GM21723 (cell line): ENCODE measurements around the gene CCL8.
"Not testable (repeated sequence)": the region's sequence is repeated elsewhere in the genome, so short reads cannot be mapped to it uniquely, and the experiment has no call there.

Experiments used
- ATAC-seq: cut with Tn5 transposase; IDR thresholded peaks from one replicate; pipeline ENCODE4 v1.9.1; 2021; ENCODE audit warnings: mild to moderate bottlenecking, moderate library complexity; ENCODE audit not compliant: unreplicated experiment

The CCL8 gene

DNA sequence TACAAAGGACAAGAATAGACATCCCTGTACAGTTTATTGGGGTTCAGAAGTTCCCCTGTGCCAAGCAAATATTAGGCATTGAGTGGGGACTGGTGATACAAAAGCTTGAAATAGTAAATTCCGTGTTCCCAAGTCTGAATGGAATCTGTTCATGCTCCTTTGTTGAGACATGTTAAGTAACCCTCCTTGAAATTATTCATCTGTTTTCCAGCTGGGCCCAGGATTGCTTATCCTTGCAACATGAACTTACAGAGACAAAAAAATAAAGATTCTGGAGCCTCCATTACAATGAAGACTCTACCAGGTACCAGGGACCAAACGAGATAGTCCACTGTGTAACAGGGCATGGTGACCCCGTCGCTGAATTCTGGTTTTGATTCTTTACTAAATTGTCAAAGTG is 6.1 kb upstream of the CCL8 start:
- no peak for ATAC-seq

DNA sequence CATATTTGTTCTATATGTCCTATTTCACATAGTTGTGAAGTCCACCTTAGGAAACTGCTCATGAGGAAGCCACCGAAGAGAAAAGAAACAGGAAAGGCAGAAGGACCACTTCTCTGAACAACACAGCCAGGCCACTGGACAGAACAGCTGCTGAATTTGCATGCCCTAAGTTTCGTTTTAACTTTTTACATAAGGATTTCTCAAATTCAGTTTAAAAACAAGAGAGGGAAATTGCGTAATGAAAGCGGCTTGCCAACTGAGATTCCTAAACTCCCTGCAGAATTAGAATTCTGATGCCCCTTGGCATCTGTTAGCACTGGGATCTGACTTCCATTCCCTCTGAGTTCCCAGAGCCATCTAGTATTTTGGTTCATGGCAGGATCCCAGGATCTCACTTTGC is 5.0 kb upstream of the CCL8 start:
- no peak for ATAC-seq

DNA sequence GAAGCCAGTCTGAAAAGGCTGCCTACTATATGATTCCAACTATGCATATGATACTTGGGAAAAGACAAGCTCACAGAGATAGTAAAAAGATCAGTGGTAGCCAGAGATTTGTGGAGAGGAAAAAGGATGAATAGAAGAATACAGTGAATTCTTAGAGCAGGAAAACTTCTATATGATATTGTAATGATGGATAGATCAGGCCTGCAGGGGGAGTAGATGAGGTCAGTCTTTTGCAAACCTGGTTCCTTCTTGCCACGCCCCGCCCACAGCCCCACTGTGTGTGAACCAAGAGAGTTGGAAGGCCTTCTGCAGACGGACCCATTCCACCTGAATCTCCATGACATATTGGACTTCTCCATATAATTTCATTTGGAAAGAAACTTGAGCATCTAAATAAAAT is 761 bp upstream of the CCL8 start:
- ATAC-seq, result no peak

DNA sequence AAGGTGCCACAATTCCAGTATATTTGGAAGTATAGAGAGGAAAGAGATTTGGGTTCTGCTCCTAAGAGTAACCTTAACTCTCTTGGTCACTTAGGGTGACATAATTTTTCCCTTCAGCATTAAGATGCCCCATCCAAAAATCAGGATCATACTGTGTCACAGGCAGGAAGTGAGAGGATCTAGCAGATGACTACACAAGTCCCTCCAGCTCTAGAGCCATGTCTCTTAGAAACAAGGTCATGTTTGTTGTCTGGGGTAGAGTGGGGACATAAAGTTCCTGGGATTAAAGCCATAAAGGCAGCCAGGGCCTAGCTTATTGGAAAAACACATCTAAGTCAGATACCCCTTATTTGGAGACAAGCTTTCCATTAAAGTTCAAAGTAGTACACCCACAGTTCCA is 2.7 kb downstream of the CCL8 start:
- ATAC-seq, result no peak

DNA sequence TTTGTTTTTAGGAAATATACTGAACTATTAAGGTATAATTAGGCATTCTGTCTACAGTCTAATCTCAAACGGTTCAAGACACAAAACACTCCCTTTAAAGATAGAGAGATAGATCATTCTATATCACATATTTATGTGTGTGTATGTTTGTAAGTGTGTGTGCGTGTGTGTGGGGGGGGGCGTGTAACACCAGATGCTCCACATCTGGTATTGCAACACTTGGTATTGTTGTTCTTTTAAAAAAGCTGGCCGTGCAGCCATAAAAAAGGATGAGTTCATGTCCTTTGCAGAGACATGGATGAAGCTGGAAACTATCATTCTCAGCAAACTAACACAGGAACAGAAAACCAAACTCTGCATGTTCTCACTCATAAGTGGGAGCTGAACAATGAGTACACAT is 8.3 kb downstream of the CCL8 start:
- ATAC-seq, result not testable (repeated sequence)

DNA sequence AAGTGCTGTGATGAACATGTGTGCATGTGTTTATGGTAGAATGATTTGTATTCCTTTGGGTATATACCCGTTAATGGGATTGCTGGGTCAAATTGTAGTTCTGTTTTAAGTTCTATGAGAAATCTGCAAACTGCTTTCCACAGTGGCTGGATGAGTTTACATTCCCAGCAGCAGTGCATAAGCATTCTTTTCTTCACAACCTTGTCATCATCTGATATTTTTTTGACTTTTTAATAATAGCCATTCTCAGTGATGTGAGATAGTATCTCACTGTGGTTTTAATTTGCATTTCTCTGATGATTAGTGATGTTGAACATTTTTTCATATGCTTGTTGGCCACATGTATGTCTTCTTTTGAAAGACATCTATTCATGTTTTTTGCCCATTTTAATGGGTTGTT is 18.5 kb downstream of the CCL8 start:
- no peak for ATAC-seq

DNA sequence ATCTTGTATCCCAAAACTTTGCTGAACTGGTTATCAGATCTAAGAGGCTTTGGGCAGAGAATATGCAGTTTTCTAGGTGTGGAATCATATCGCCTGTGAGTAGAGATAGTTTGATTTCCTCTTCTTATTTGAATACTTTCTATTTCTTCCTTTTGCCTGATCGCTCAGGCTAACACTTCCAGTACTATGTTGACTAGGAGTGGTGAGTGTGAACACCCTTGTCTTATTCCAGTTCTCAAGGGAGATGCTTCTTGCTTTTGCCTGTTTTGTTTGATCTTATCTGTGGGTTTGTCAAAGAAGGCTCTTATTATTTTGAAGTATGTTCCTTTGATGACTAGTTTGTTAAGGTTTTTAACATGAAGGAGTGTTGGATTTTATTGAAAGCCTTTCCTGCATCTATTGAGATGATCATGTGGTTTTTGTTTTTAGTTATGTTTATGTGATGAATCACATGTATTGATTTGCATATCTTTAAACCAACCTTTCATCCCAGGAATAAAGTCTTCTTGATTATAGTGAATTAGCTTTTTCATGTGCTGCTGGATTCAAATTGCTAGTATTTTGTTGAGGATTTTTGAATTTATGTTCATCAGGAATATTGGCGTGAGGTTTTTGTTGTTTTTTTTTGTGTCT is 20.0 kb downstream of the CCL8 start:
- ATAC-seq, result no peak

DNA sequence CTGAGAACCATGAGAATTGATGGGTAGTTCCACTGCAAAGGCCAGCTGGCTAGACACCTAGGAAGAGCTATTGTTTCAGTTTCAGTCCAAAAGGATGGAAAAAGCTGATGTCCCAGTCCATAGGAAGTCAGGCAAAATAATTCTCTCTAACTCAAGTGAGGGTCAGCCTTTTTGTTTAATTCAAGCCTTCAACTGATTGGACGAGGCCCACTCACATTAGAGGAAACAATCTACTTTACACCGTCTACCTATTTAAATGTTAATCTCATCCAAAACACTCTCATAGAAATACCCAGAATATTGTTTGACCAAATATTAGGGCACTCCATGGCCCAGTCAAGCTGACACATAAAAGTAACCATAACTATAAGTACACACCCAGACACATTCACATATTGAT is 22.7 kb downstream of the CCL8 start:
- no peak for ATAC-seq

DNA sequence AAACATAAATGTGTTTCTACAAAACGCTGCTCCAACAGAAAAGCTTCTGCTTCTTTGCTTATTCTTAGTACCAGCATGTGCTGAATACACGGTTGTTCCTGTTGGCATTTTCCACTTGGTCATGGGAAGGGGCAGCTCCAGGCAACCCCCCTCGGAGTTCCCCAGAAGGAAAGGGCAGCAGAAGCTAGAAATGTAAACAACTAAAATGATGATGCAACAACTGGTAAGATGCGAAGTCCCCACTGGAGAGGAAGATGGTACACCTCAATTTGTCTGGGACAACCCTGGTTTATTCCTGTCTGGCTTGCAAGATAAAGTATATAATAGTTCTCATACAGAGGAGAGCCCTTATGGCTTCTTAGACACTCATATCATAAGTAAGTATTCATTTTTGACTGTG is 27.8 kb downstream of the CCL8 start:
- no peak for ATAC-seq

DNA sequence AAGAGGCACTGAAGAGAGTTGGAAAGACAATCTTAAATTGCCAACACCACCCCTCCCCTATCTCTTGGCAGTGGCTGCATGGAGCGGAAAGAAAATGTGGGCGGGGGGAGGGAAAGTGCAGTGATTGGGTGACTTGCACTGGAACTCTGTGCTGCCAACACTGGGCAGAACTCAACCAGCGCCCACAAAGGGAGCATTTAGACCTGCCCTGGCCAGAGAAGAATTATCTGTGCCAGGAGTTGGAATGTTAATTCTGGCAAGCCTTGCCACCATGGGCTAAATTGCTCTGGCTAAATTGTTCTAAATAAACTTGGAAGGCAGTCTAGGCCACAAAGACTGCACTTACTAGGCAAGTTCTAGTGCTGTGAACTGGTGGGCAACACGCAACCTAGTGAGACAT is 30.5 kb downstream of the CCL8 start:
- no peak for ATAC-seq

DNA sequence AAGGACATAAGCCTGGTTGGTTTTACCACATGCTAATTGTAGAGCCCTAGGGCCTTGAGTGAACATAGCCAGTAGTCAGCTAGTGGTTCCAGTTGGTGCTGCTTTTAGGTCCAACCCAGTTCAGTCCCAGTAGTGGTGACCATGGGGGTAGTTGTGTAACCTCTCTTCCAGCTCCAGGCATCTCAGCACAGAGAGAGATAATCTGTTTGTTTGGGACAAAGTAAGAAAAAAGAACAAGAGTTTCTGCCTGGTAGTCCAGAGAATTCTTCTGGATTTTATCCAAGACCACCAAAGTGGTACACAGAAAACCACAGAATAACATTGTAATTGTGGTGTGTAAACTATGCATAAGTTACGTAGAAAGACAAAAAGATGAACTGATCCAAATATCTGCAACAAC is 31.9 kb downstream of the CCL8 start:
- ATAC-seq, result no peak

DNA sequence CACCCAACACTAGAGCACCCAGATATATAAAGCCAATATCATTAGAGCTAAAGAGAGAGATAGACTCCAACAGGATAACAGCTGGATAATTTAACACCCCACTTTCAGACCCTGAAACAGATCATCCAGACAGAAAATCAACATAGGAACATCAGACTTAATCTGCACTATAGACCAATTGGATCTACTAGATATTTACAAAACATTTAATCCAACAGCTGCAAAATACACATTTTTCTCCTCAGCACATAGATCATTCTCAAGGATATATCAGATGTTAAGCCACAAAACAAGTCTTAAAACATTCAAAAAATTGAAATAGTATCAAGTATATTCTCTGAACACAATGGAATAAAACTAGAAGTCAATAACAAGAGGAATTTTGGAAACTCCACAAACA is 33.0 kb downstream of the CCL8 start:
- no peak for ATAC-seq

DNA sequence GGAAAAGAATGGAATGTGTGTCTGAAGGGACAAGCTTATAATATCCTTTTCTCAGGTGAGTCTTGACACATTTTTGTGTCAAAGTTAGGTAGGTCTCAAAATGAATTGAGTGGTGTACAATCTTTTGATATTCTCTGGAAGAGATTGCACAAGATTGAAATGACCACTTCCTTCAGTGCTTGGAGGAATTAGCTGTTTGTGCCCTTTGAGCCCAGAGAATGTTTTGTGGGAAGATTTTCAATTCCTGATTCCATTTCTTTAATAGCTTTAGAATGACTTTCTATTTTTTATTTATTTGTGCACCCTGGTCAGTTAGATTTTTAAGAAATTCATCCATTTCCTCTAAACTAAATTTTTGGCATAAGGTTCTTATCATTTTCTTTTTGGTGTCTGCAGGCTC is 35.4 kb downstream of the CCL8 start:
- no peak for ATAC-seq

DNA sequence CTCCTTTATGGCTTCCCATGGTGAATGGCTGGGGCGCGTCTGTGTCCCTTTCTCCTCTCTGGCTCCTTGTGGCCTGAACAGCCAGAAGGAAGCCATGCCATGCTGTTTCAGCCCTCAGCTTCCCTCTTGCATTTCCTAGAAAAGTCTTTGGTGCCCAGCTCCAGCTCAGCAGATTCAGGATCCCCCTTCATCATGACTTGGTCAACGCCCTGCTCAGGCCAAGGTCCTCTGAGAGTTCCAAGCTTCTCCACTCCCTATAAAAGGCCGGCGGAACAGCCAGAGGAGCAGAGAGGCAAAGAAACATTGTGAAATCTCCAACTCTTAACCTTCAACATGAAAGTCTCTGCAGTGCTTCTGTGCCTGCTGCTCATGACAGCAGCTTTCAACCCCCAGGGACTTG is 37.0 kb downstream of the CCL8 start, which contains the start of gene CCL13:
Gene CCL13, plus strand, starts transcription at position 287 of the 400 bp plus-strand sequence. Its CDS starts 47 bp downstream, at position 334.
- ATAC-seq, result no peak

DNA sequence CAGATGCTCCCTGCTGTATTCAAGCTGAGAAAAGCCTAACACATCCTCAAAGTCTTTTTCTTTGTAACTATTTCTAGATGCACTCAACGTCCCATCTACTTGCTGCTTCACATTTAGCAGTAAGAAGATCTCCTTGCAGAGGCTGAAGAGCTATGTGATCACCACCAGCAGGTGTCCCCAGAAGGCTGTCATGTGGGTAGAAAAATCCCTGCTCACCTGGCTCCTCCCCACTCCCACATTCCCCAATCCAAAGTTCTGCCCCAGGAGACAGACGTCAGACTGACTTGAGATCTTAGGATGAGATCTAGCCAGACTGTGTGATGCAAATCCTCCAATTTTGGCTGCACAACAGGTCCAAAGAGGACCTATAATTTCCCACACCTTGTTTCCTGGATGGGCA is 38.2 kb downstream of the CCL8 start:
- ATAC-seq, result no peak

DNA sequence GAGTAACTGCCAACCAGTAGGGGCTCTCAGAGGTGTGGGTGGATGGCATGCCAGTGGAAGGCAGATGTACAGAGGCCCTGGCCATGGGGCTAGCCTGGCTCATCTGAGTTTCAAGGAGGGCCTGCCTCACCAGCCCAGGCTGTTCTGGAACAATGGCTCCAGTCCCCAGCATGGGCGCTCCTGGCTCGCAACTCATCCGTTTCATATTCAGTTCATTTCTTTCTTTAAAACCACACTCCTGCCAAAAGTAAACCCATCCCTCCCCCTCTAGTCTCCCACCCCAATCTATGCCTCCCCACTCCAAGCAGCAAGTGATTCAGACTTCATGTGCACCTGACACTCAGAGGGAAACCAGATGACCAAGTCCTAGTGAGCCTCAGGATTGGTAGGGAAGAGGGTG is 39.4 kb downstream of the CCL8 start:
- ATAC-seq, result no peak

DNA sequence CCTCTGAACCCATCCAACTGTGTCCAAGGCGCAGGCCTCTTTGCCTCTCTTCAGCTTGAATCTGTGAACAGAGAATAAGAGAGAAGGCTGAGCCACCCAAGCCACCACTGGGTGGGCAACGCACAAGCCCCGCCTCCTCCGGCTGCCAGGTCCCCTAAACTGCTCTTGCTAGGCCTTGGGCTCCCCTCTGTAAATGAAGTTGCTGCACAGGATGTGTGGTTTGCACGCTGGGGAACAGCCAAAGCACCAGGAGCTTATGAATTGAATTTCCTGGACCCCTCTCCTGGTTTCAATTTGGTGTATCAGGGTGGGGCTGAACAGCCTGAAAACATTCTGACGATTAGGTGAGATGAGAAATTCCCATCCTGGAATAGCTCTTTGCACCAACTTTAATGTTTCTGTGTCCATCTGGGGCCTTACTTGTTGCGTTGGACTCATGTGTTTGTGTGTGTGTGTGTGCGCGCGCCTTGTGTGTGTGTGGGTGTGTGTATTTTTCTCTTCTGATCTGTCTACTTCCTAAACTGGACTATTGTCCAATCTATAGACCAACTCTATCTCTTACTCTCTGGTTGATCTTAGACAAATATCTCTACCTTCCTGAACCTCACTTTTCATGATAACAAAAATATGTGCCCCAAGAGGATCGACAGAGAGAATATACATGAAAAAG is 41.5 kb downstream of the CCL8 start:
- ATAC-seq, result no peak

DNA sequence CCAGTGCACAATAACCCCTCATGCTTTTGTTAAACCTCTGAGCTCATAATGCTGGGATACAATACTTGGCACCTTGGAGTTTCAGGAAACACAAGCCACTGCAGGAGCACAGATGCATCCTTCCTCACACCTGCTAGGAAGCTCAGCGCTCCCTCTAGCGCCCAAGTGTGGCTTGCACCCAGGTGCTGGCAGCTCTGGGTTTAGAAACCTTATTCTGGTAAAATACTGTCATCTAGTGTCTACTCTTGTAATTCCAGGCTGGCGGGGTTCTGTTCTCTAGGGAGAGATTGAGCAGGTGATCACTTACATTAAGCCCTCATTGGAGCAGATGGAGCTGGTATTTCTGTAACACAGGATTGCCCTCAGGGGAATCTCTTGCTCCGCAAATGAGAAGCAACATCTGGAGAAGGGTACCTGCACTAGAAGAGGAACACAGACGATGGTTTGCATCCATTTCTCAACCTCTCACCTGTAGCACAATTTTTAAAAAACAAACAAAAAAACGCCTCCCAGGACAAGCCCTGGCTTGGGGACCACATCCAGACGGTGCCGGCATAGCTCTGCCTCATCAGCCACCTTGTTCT is 42.3 kb downstream of the CCL8 start:
- ATAC-seq, result no peak

DNA sequence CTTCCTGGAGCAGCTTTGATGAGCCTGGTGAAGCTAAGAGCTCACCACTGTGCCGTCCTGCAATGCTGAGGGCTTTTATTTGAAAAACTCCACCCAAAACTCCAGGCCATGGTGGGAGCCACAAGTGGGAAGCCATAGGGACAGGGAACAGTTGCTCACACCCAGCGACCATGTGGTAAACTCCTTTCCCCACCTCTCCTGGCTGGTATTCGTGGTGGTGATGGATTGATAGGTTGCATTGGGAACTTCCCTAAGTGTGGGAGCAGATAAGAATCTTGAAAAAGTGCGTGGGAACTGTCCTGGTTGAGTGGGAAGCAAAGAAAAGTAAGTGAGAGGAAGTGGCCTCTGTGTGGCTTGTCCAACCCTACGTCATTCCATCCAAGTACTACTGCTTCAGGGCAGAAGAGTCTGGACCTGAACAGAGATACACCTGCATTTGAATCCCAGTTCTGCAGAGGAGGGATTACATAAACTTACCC is 44.0 kb downstream of the CCL8 start, which contains the start of gene CCL1:
Gene CCL1, minus strand, starts transcription at position 51 of the 479 bp plus-strand sequence. CDS start 72 bp downstream, outside the sequence.
- no peak for ATAC-seq

DNA sequence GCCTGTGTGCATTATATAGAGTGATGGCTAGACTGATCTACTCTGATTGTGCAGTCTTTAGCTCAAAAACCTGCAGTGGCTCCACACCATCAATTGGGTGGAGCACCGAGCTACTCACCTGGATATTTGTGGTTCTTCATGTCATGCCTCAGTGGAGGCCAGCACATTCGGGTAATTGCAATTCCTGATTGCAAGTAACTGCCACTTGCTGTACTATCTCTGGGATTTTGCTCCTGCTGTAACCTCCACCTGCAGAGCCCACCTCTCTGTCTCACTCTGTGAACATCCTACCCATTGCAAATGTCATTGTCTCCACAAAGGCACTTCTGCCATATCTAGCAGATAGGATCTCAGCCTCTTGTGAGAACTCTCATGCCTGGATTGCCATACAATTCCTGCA is 45.5 kb downstream of the CCL8 start:
- no peak for ATAC-seq

DNA sequence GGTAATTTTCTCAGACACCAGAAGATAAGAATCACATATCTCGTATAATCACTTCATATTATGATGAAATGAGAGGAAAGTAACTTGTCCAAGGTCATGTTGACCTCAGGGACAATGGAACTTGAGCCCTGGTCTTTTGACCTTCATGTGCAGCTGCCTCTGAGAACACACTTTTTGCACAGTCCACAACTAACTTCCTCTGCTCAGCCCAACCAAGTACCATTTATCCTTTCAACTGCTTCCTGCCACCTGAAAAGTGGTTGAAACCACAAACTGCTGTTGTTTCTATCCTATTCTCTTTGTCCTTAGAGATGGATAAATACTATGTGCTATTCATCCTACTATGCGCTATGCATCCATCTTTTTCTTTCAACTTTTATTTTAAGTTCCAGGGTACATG is 46.1 kb downstream of the CCL8 start:
- ATAC-seq, result no peak

DNA sequence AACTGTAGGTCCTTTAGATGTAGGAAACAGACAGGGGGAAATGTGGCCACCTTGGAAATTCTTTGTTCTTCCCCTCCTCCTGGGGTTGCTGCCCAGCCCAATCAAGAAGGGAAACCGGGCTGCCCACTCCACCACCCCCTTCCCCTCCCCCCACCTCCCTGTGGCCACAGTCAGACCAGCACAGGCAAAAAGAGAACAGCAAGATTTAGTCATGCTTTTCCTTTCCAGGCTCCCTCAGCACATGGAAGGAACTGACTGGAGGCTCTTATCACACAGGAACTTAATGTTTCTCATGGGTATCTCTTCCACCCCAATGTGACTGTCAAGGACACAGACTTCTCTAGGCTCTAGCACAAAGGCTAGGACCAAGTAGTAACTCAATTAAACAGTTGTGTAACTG is 46.8 kb downstream of the CCL8 start:
- ATAC-seq, result no peak
